Mesenchymal stem cell (in vitro differentiated cells and primary cell): ENCODE data around the gene PCDHAC2.

Experiments
- DNase-seq: peaks from one replicate; pipeline ENCODE4 v3.0.0-alpha.2; 2013
- H2AFZ ChIP-seq: one replicate; pipeline ENCODE4 v1.6.1; 2013; ENCODE audit warnings: low read depth, mild to moderate bottlenecking, control low read depth, inconsistent platforms, low read length, moderate library complexity
- H2AK5ac ChIP-seq: 2 replicates; pipeline ENCODE4 v1.6.1; 2013; ENCODE audit warnings: low read length, moderate library complexity, mild to moderate bottlenecking, inconsistent platforms; ENCODE audit not compliant: severe bottlenecking
- H2BK120ac ChIP-seq: one replicate; pipeline ENCODE4 v1.6.1; 2013; ENCODE audit warnings: low read depth, mild to moderate bottlenecking, inconsistent platforms, low read length, moderate library complexity
- H2BK12ac ChIP-seq, 2 experiments: one replicate each; pipeline ENCODE4 v1.6.1; 2013; ENCODE audit warnings: inconsistent platforms in 2 of 2, low read length in 2 of 2, mild to moderate bottlenecking in 2 of 2, moderate library complexity in 2 of 2, control low read depth in 1 of 2
- H2BK15ac ChIP-seq: one replicate; pipeline ENCODE4 v1.6.1; 2013; ENCODE audit warnings: mild to moderate bottlenecking, low read depth, inconsistent platforms; ENCODE audit not compliant: poor library complexity, severe bottlenecking
- H2BK5ac ChIP-seq: 2 replicates; pipeline ENCODE4 v1.6.1; 2013; ENCODE audit warnings: low read depth, mild to moderate bottlenecking, low read length, control low read depth, inconsistent platforms; ENCODE audit not compliant: poor library complexity, severe bottlenecking
- H3K14ac ChIP-seq, 2 experiments: one replicate each; pipeline ENCODE4 v1.6.1; 2013; ENCODE audit warnings: inconsistent platforms in 2 of 2, low read length in 2 of 2, control low read depth in 1 of 2, mild to moderate bottlenecking in 1 of 2, moderate library complexity in 1 of 2
- H3K18ac ChIP-seq, 2 experiments: one replicate each; pipeline ENCODE4 v1.6.1; 2013; ENCODE audit warnings: inconsistent platforms in 2 of 2, low read length in 2 of 2, control low read depth in 1 of 2, low read depth in 1 of 2, mild to moderate bottlenecking in 1 of 2
- H3K23ac ChIP-seq, 2 experiments: one replicate each; pipeline ENCODE4 v1.6.1; 2013; ENCODE audit warnings: inconsistent platforms in 2 of 2, low read length in 2 of 2, mild to moderate bottlenecking in 2 of 2, moderate library complexity in 2 of 2, control low read depth in 1 of 2
- H3K27ac ChIP-seq: 2 replicates; pipeline ENCODE4 v1.5.1; 2013; ENCODE audit warnings: mild to moderate bottlenecking, moderate library complexity, low read length, control low read depth, inconsistent platforms; ENCODE audit not compliant: poor library complexity, severe bottlenecking
- H3K27me3 ChIP-seq, 2 experiments: 2 replicates each; pipeline versions ENCODE4 v1.6.1 to v1.7.0; 2013; ENCODE audit warnings: low read length in 2 of 2, mild to moderate bottlenecking in 2 of 2, moderate library complexity in 2 of 2, control low read depth in 1 of 2, inconsistent platforms in 1 of 2; ENCODE audit not compliant: control insufficient read depth in 1 of 2, insufficient read depth in 1 of 2
- H3K36me3 ChIP-seq, 2 experiments: 2 replicates each; pipeline versions ENCODE4 v1.6.1 to v1.7.0; 2013; ENCODE audit warnings: low read length in 2 of 2, control low read depth in 1 of 2, inconsistent platforms in 1 of 2, low read depth in 1 of 2, mild to moderate bottlenecking in 1 of 2; ENCODE audit not compliant: insufficient read depth in 2 of 2, control insufficient read depth in 1 of 2
- H3K4ac ChIP-seq, 2 experiments: one replicate each; pipeline ENCODE4 v1.6.1; 2013; ENCODE audit warnings: inconsistent platforms in 2 of 2, low read length in 2 of 2, mild to moderate bottlenecking in 2 of 2, moderate library complexity in 2 of 2, control low read depth in 1 of 2, low read depth in 1 of 2
- H3K4me1 ChIP-seq: 2 replicates; pipeline ENCODE4 v1.6.1; 2013; ENCODE audit warnings: low read depth, low read length, control low read depth; ENCODE audit not compliant: control insufficient read depth, insufficient read depth
- H3K4me2 ChIP-seq: 2 replicates; pipeline ENCODE4 v1.6.1; 2013; ENCODE audit warnings: low read length, mild to moderate bottlenecking, inconsistent platforms; ENCODE audit not compliant: poor library complexity, severe bottlenecking
- H3K4me3 ChIP-seq, 2 experiments: 2 replicates each; pipeline versions ENCODE4 v1.5.1 to v1.7.0; 2013; ENCODE audit warnings: low read length in 2 of 2, mild to moderate bottlenecking in 2 of 2, control low read depth in 1 of 2, low read depth in 1 of 2; ENCODE audit not compliant: insufficient read depth in 1 of 2
- H3K79me1 ChIP-seq: replicated peaks from 2 replicates; pipeline ENCODE4 v1.6.1; 2013; ENCODE audit warnings: mild to moderate bottlenecking, control low read depth, low read length, inconsistent platforms; ENCODE audit not compliant: poor library complexity, severe bottlenecking
- H3K9ac ChIP-seq: 2 replicates; pipeline ENCODE4 v1.7.0; 2013; ENCODE audit warnings: mild to moderate bottlenecking, low read length, moderate library complexity
- H3K9me3 ChIP-seq: 2 replicates; pipeline ENCODE4 v1.7.0; 2013; ENCODE audit warnings: mild to moderate bottlenecking, low read length; ENCODE audit not compliant: control insufficient read depth
- H4K8ac ChIP-seq: one replicate; pipeline ENCODE4 v1.6.1; 2013; ENCODE audit warnings: inconsistent platforms, mild to moderate bottlenecking, low read length, moderate library complexity
- H4K91ac ChIP-seq: one replicate; pipeline ENCODE4 v1.6.1; 2013; ENCODE audit warnings: mild to moderate bottlenecking, low read length, inconsistent platforms
- WGBS: methylation state at CpG from one replicate; pipeline ENCODE4 v1.1.7; 2013; ENCODE audit warnings: mixed read lengths; 5-methylcytosine and 5-hydroxymethylcytosine counted together

The PCDHAC2 gene

DNA sequence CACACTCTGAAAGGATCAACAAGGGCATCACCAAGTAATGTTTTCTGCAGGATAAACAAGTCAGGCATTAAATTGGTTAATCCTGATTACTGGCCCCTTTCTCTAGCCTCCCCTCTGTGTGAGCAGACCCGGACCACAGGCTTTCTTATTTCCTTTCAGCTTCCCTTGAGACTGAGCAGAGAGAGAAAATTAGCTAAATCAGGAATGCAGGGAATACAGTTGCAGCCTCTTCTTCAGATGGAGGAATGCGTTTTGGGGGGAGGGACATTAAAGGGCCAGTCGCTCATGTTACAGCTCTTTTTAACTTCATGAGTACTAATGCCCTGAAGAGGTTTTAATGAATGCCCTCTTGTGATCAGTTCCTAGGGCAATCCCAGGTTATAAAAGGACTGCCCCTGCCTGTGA, 19.8 kb downstream of the PCDHAC2 start:
- 6% methylated on average over 3 of the region's 3 CpGs for WGBS
- no peak overlapping the region for H3K9ac ChIP-seq

DNA sequence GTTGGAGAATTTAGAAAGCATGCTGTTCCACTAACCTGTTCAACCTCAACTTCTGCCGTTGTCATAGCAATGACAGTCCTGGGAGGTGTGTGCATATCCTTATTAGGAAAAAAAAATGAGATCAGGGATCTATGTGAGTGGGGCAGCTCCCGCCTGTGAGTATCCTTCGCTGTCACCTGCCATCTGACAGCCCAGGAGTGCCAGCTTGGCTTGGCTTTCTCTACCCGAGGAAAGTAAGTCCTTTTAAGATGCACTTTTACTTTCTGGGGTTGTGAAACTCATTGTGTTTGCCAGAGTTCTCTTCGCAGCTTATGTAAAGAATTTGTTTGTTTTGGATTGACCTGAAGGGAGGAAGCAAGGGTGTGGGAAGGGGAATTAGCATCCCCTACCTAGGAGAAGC, 21.8 kb downstream of the PCDHAC2 start:
- no peak overlapping the region for H3K4ac ChIP-seq
- no peak overlapping the region for H3K14ac ChIP-seq
- H3K36me3 ChIP-seq = no peaks in the 10 kb centered on the region
- no peak overlapping the region for H4K91ac ChIP-seq
- H2AK5ac ChIP-seq = no peak overlapping the region
- no peak overlapping the region for H3K4me2 ChIP-seq
- peaks cover 1% of the 10 kb centered on the region for H3K4me1 ChIP-seq
- H4K8ac ChIP-seq = peak overlapping the region; percentile 61
- no peak overlapping the region for H2BK12ac ChIP-seq
- H3K27ac ChIP-seq = no peak overlapping the region
- H3K4me3 ChIP-seq = no peak overlapping the region
- no peak for DNase-seq
- H2BK120ac ChIP-seq = no peak overlapping the region
- H3K9me3 ChIP-seq = no peaks in the 10 kb centered on the region
- H2AFZ ChIP-seq = no peak overlapping the region
- H3K18ac ChIP-seq = no peak overlapping the region
- WGBS = 71% methylated on average over 5 of the region's 5 CpGs
- no peak overlapping the region for H2BK5ac ChIP-seq
- H3K79me1 ChIP-seq = peaks cover 2% of the 10 kb centered on the region
- no peak overlapping the region for H3K9ac ChIP-seq
- H2BK15ac ChIP-seq = no peak overlapping the region
- peak overlapping the region in 1 of 2 experiments; percentile 10 for H3K23ac ChIP-seq
- no peaks in the 10 kb centered on the region for H3K27me3 ChIP-seq

More for the DNA sequence above, 19.8 kb downstream of the PCDHAC2 start:
- Histone ChIP-seq H3K18ac (no peak overlapping the region), H3K23ac (no peak overlapping the region), H3K4me2 (no peak overlapping the region), H3K36me3 (no peaks in the 10 kb centered on the region), H3K4ac (no peak overlapping the region), H2AK5ac (no peak overlapping the region), H3K4me3 (no peak overlapping the region), H2AFZ (no peak overlapping the region), H2BK12ac (no peak overlapping the region), H3K27ac (peak overlapping the region; percentile 7), H2BK15ac (no peak overlapping the region), H4K91ac (no peak overlapping the region), H3K9me3 (no peaks in the 10 kb centered on the region), H2BK120ac (no peak overlapping the region), H2BK5ac (no peak overlapping the region), H3K27me3 (no peaks in the 10 kb centered on the region), H3K79me1 (no peaks in the 10 kb centered on the region), H4K8ac (no peak overlapping the region), H3K4me1 (peaks cover 1% of the 10 kb centered on the region), H3K14ac (no peak overlapping the region)
- peak; percentile 33 for DNase-seq

DNA sequence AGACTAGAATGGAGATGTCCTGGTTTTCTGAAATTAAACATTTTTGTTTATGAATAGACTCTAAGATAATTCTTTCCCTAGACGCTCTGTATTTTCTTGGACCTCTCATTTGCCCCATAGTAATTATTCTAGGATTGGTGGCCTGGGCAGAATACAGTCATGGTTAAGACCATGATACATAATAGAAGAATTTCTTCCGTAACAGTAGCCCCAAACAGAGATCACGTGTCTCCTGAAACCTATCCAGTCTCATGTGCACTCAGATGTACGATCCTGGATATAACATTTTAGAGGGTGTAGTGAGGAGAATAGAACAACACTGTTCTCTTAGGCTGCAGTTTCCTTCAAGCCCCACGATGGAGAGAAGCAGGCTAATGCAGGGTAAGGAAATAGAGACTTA, 22.3 kb downstream of the PCDHAC2 start:
- H3K4me1 ChIP-seq = peaks cover 1% of the 10 kb centered on the region
- H2BK15ac ChIP-seq = no peak overlapping the region
- no peak overlapping the region for H3K4ac ChIP-seq
- H2AK5ac ChIP-seq = no peak overlapping the region
- no peak overlapping the region for H2BK5ac ChIP-seq
- H3K18ac ChIP-seq = no peak overlapping the region
- no peaks in the 10 kb centered on the region for H3K27me3 ChIP-seq
- H3K4me3 ChIP-seq = no peak overlapping the region
- no peak overlapping the region for H3K14ac ChIP-seq
- H3K36me3 ChIP-seq = no peaks in the 10 kb centered on the region
- no peak overlapping the region for H4K91ac ChIP-seq
- H2BK12ac ChIP-seq = no peak overlapping the region
- H3K27ac ChIP-seq = no peak overlapping the region
- no peak overlapping the region for H3K9ac ChIP-seq
- no peak overlapping the region for H2AFZ ChIP-seq
- no peak overlapping the region for H2BK120ac ChIP-seq
- no peak overlapping the region for H3K4me2 ChIP-seq
- H3K23ac ChIP-seq = no peak overlapping the region
- WGBS = 83% methylated on average over 4 of the region's 5 CpGs
- peaks cover 2% of the 10 kb centered on the region for H3K79me1 ChIP-seq
- H4K8ac ChIP-seq = no peak overlapping the region
- DNase-seq = no peak
- no peaks in the 10 kb centered on the region for H3K9me3 ChIP-seq

- Histone ChIP-seq H2BK12ac (no peak overlapping the region), H3K36me3 (no peaks in the 10 kb centered on the region), H3K9ac (no peak overlapping the region), H2BK5ac (no peak overlapping the region), H2AK5ac (no peak overlapping the region), H4K8ac (no peak overlapping the region), H2AFZ (no peak overlapping the region), H3K18ac (no peak overlapping the region), H3K27me3 (no peaks in the 10 kb centered on the region), H2BK120ac (no peak overlapping the region), H2BK15ac (no peak overlapping the region), H3K4ac (no peak overlapping the region), H3K23ac (no peak overlapping the region), H3K27ac (no peak overlapping the region), H3K14ac (no peak overlapping the region), H3K4me3 (no peak overlapping the region), H3K4me2 (no peak overlapping the region), H3K4me1 (peaks cover 1% of the 10 kb centered on the region), H3K9me3 (no peaks in the 10 kb centered on the region), H3K79me1 (peaks cover 2% of the 10 kb centered on the region), H4K91ac (no peak overlapping the region)
- no peak for DNase-seq
- WGBS = 75% methylated on average over 7 of the region's 7 CpGs
Measured at GRCh38 chr5:140989254-140990020, 23.2 kb downstream of the PCDHAC2 start.
